ENCODE results near the gene CLMP. TPM values are rescaled to one million over a fixed set of nuclear protein-coding genes. Genes with fewer than 3 reads are reported as not detected.
A peak's percentile ranks its signal among the peaks of the same experiment; 100 is the strongest.

The CLMP gene
- total RNA-seq, 2 experiments from 2014 or later: 0.25 to 0.31 TPM

- H3K27me3 Mint-ChIP-seq: peaks cover 22% of the 10 kb centered on the region
- no peak overlapping the region for H3K4me3 Mint-ChIP-seq
- ATAC-seq (ENCODE audit: low read depth) (no peak), DNase-seq (no peak)
- peaks cover 1% of the 10 kb centered on the region for H3K4me1 Mint-ChIP-seq
- no peak overlapping the region for H3K27ac Mint-ChIP-seq
- POLR2A ChIA-PET: no interaction called here
- peaks cover 2% of the 10 kb centered on the region for H3K36me3 Mint-ChIP-seq
- H3K9me3 Mint-ChIP-seq: no peaks in the 10 kb centered on the region
Measured at GRCh38 chr11:123180166-123180565, 14.9 kb downstream of the CLMP start.

- no peak overlapping the region for H3K27ac Mint-ChIP-seq
- POLR2A ChIA-PET: no interaction called here
- DNase-seq (no peak), ATAC-seq (ENCODE audit: low read depth) (no peak)
- H3K27me3 Mint-ChIP-seq: peaks cover 18% of the 10 kb centered on the region
- H3K9me3 Mint-ChIP-seq: no peaks in the 10 kb centered on the region
- no peak overlapping the region for H3K4me3 Mint-ChIP-seq
- peaks cover 2% of the 10 kb centered on the region for H3K36me3 Mint-ChIP-seq
- peaks cover 1% of the 10 kb centered on the region for H3K4me1 Mint-ChIP-seq
Measured at GRCh38 chr11:123179586-123179985, 15.5 kb downstream of the CLMP start.

GRCh38 chr11:123178186-123178585 lies 16.9 kb downstream of the CLMP start:
- Mint-ChIP-seq H3K36me3 (peaks cover 2% of the 10 kb centered on the region), H3K27ac (no peak overlapping the region), H3K9me3 (no peaks in the 10 kb centered on the region), H3K4me3 (no peak overlapping the region), H3K27me3 (peaks cover 15% of the 10 kb centered on the region), H3K4me1 (peaks cover 1% of the 10 kb centered on the region)
- no peak for DNase-seq
- no peak for ATAC-seq (ENCODE audit: low read depth)
- POLR2A ChIA-PET: interaction anchor here (0.6 kb wide), 1 partner anchor 89 kb away, joined by 3 read pairs; no protein-coding TSS in a partner anchor

- ATAC-seq (ENCODE audit: low read depth): peak; percentile 14
- DNase-seq: no peak
- Mint-ChIP-seq H3K27ac (no peak overlapping the region), H3K9me3 (no peaks in the 10 kb centered on the region), H3K27me3 (peaks cover 12% of the 10 kb centered on the region), H3K4me1 (peaks cover 1% of the 10 kb centered on the region), H3K4me3 (no peak overlapping the region), H3K36me3 (peaks cover 2% of the 10 kb centered on the region)
- POLR2A ChIA-PET: no interaction called here
Measured at GRCh38 chr11:123176785-123177184, 18.3 kb downstream of the CLMP start.

- peaks cover 12% of the 10 kb centered on the region for H3K27me3 Mint-ChIP-seq
- no peaks in the 10 kb centered on the region for H3K9me3 Mint-ChIP-seq
- no peak for DNase-seq
- ATAC-seq (ENCODE audit: low read depth): no peak
- POLR2A ChIA-PET: interaction anchor here (0.6 kb wide), 1 partner anchor 30 kb away, joined by 3 read pairs; no protein-coding TSS in a partner anchor
- H3K4me3 Mint-ChIP-seq: no peak overlapping the region
- H3K4me1 Mint-ChIP-seq: peaks cover 1% of the 10 kb centered on the region
- H3K36me3 Mint-ChIP-seq: peaks cover 2% of the 10 kb centered on the region
- no peak overlapping the region for H3K27ac Mint-ChIP-seq
Measured at GRCh38 chr11:123174196-123175183, 20.6 kb downstream of the CLMP start.

DNA sequence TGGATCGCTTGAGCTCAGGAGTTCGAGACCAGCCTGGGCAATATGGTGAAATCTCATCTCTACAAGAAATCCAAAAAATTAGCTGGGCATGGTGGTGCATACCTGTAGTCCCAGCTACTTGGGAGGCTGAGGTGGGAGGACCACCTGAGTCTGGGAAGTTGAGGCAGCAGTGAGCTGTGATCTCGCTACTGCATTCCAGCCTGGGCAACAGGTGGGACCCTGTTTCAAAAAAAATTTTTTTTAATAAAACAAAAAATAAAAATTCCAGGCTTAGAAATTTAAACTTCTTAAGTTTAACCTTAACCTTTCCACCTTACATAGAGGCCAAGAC lies 21.2 kb downstream of the CLMP start:
- DNase-seq (no peak), ATAC-seq (ENCODE audit: low read depth) (no peak)
- Mint-ChIP-seq H3K4me1 (peaks cover 1% of the 10 kb centered on the region), H3K9me3 (no peaks in the 10 kb centered on the region), H3K36me3 (peaks cover 2% of the 10 kb centered on the region), H3K4me3 (no peak overlapping the region), H3K27me3 (peaks cover 13% of the 10 kb centered on the region), H3K27ac (no peak overlapping the region)
- POLR2A ChIA-PET: interaction anchor here (0.6 kb wide), 1 partner anchor 30 kb away, joined by 3 read pairs; no protein-coding TSS in a partner anchor

DNA sequence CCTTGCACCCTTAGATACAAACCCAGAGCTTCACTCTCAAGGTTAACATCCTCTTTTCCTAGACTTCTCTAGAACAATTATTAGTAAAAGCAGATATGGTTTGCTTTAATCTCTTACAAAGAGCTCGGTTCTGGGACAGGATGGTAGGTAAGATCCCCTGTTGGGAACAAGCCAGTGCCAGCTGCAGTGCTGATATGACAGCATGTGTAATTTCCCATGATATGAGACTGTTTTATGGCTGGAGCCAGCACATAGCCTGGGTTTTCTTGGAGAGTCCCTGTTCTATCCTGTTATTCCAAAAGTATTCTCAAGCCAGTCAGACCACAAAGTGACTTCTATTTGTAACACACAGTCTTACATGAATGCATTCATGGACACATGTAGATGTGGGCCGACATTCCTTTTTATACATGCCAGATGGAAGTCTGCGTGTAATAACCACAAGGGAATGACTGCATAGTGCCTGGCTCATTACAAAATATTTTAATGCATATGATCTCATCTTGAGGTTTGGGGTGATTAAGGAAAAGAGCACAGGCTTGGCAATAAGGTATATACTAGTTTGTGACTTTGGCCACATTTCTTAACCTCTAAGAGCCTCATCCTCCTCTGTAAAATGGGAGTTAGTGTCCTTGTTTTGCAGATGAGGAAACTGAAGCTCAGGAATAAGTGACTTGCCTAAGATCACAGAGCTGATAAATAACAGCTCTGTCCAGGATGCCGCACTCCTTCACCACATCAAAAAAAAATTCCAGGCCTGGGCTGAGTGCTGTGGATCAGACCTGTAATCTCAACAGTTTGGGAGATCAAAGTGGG lies 21.8 kb downstream of the CLMP start:
- POLR2A ChIA-PET: interaction anchor here (0.6 kb wide), 1 partner anchor 31 kb away, joined by 3 read pairs; no protein-coding TSS in a partner anchor
- ATAC-seq (ENCODE audit: low read depth) (no peak), DNase-seq (no peak)
- Mint-ChIP-seq H3K36me3 (peaks cover 2% of the 10 kb centered on the region), H3K27ac (no peak overlapping the region), H3K27me3 (peaks cover 13% of the 10 kb centered on the region), H3K9me3 (no peaks in the 10 kb centered on the region), H3K4me3 (no peak overlapping the region), H3K4me1 (peaks cover 1% of the 10 kb centered on the region)

GRCh38 chr11:123170929-123171328 lies 24.1 kb downstream of the CLMP start:
- no peak for DNase-seq
- Mint-ChIP-seq H3K36me3 (no peaks in the 10 kb centered on the region), H3K27ac (no peak overlapping the region), H3K4me1 (no peaks in the 10 kb centered on the region), H3K9me3 (no peaks in the 10 kb centered on the region), H3K27me3 (peaks cover 13% of the 10 kb centered on the region), H3K4me3 (no peak overlapping the region)
- POLR2A ChIA-PET: no interaction called here
- no peak for ATAC-seq (ENCODE audit: low read depth)

GRCh38 chr11:123169821-123170220 lies 25.2 kb downstream of the CLMP start:
- Mint-ChIP-seq H3K27me3 (peaks cover 11% of the 10 kb centered on the region), H3K4me3 (no peak overlapping the region), H3K36me3 (no peaks in the 10 kb centered on the region), H3K27ac (no peak overlapping the region), H3K9me3 (no peaks in the 10 kb centered on the region), H3K4me1 (no peaks in the 10 kb centered on the region)
- ATAC-seq (ENCODE audit: low read depth) (no peak), DNase-seq (no peak)
- POLR2A ChIA-PET: no interaction called here

- no peak for DNase-seq
- Mint-ChIP-seq H3K36me3 (no peaks in the 10 kb centered on the region), H3K4me1 (no peaks in the 10 kb centered on the region), H3K9me3 (no peaks in the 10 kb centered on the region), H3K27ac (no peak overlapping the region), H3K4me3 (no peak overlapping the region), H3K27me3 (peaks cover 11% of the 10 kb centered on the region)
- ATAC-seq (ENCODE audit: low read depth): no peak
- POLR2A ChIA-PET: no interaction called here
Measured at GRCh38 chr11:123168955-123169484, 26.0 kb downstream of the CLMP start.

DNA sequence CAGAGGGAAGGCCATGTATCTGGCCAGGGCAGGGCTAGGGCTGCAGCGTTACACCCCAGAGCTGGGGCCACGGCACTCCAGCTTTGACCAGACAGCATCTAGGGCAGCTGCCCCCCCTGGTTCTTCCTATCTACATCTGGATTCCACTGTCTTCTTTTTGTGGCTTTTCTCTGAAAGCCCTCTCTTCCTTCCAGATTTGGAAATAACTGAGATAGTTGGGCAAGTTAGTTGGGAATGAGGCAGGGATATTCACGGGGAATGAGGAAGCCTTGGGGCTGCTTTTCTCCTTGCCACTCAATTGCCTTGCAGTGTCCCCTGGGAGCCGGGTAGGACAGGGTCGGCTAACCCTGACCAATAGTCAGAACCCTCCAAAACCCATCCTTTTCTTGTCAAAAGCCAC lies 26.8 kb downstream of the CLMP start:
- POLR2A ChIA-PET: no interaction called here
- H3K27me3 Mint-ChIP-seq: peaks cover 11% of the 10 kb centered on the region
- H3K4me3 Mint-ChIP-seq: no peak overlapping the region
- no peak overlapping the region for H3K27ac Mint-ChIP-seq
- no peaks in the 10 kb centered on the region for H3K4me1 Mint-ChIP-seq
- no peaks in the 10 kb centered on the region for H3K9me3 Mint-ChIP-seq
- DNase-seq: no peak
- no peak for ATAC-seq (ENCODE audit: low read depth)
- H3K36me3 Mint-ChIP-seq: no peaks in the 10 kb centered on the region

DNA sequence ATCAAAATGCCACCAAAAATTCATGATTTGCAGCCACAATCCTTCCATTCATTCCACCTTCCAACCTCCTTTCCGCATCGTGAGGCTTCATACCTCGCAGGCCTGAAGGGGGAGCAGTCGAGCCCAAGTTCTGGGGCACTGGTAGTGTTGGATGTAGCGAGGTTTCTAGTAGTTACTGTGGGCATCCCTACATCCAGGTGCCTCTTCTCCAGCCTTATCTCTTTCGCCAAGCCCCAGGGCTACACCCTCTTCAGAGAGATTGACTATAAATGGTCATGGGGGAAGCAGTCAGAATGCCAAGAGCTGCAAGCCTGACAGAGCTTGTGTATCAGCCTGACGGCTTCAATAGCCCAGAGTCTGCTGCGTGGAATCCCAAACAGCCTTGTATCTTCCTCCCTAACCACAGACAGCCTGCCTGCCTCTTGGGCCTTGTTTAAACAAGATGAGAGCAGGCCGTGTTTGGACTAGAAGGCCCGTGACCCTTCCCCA lies 28.9 kb downstream of the CLMP start:
- ATAC-seq (ENCODE audit: low read depth) (peak; percentile 45), DNase-seq (peak; percentile 47)
- POLR2A ChIA-PET: no interaction called here

GRCh38 chr11:123164732-123165450 lies 30.2 kb downstream of the CLMP start:
- H3K36me3 Mint-ChIP-seq: no peaks in the 10 kb centered on the region
- H3K9me3 Mint-ChIP-seq: no peaks in the 10 kb centered on the region
- no peak overlapping the region for H3K27ac Mint-ChIP-seq
- H3K4me1 Mint-ChIP-seq: no peaks in the 10 kb centered on the region
- H3K4me3 Mint-ChIP-seq: no peak overlapping the region
- peaks cover 4% of the 10 kb centered on the region for H3K27me3 Mint-ChIP-seq
- DNase-seq (no peak), ATAC-seq (ENCODE audit: low read depth) (no peak)
- POLR2A ChIA-PET: no interaction called here

More for the DNA sequence above, 28.9 kb downstream of the CLMP start:
- H3K36me3 Mint-ChIP-seq: no peaks in the 10 kb centered on the region
- no peaks in the 10 kb centered on the region for H3K4me1 Mint-ChIP-seq
- no peak overlapping the region for H3K27ac Mint-ChIP-seq
- peaks cover 7% of the 10 kb centered on the region for H3K27me3 Mint-ChIP-seq
- H3K4me3 Mint-ChIP-seq: no peak overlapping the region
- no peaks in the 10 kb centered on the region for H3K9me3 Mint-ChIP-seq

Measured in activated naive CD8-positive, alpha-beta T cell treated with anti-CD3 and anti-CD28 coated beads, Interleukin-2, amount 10 ng/mL, durations not matched to agents 7 days and 5 days (primary cell).